Activated naive CD4-positive, alpha-beta T cell treated with anti-CD3 and anti-CD28 coated beads, Interleukin-2, amount 10 ng/mL, durations not matched to agents 7 days and 5 days (primary cell): Measurements from ENCODE around the gene ACBD5.
"Not testable (repeated sequence)": the region's sequence is repeated elsewhere in the genome, so short reads cannot be mapped to it uniquely, and the experiment has no call there.

Experiments
- CTCF ChIA-PET: fragments of 350-600 bp; sonication (Branson Sonifier 250); formaldehyde crosslinking; loops from one replicate; lab custom pipeline; 2021; ENCODE audit warnings: antibody characterized with exemption; lab: Charles Lee
- DNase-seq: peaks from one replicate; pipeline ENCODE4 v3.0.0-alpha.2; 2020
- H3K27ac Mint-ChIP-seq: one replicate; pipeline ENCODE4 v1.8.0; 2021; ENCODE audit warnings: mild to moderate bottlenecking, moderate library complexity, mixed read lengths
- H3K27me3 Mint-ChIP-seq: one replicate; pipeline ENCODE4 v1.8.0; 2021; ENCODE audit warnings: mild to moderate bottlenecking, mixed read lengths
- H3K36me3 Mint-ChIP-seq: one replicate; pipeline ENCODE4 v1.8.0; 2021; ENCODE audit warnings: mixed read lengths
- H3K4me1 Mint-ChIP-seq: one replicate; pipeline ENCODE4 v1.8.0; 2021; ENCODE audit warnings: mixed read lengths
- H3K4me3 Mint-ChIP-seq: one replicate; pipeline ENCODE4 v1.8.0; 2021; ENCODE audit warnings: mild to moderate bottlenecking, moderate library complexity, mixed read lengths
- H3K9me3 Mint-ChIP-seq: one replicate; pipeline ENCODE4 v1.8.0; 2021; ENCODE audit warnings: mixed read lengths

ACBD5 gene

DNA sequence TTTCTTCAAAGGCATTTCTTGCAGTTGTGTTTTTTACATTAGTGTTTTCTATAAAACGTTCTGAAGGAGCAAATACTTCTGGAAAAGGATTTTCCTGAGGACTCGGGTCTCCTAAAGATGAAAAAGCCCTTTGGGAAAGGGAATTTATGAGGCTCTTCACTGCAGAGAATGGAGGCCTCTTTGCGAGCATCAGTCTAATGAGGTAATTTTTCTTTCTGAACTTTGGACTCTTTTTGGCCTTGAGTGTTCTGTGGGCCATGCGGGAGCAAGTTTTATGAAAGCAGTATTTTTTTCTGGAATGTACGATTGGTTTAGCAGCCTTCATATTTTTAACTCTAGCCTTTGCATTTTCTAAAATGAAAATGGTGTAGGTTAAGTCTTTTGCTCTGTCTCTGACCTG, 6.4 kb upstream of the ACBD5 start:
- Mint-ChIP-seq H3K4me3 (no peak overlapping the region), H3K36me3 (peaks cover 7% of the 10 kb centered on the region), H3K4me1 (peaks cover 19% of the 10 kb centered on the region), H3K27ac (no peak overlapping the region), H3K9me3 (no peaks in the 10 kb centered on the region), H3K27me3 (no peaks in the 10 kb centered on the region)
- CTCF ChIA-PET = no interaction called here
- no peak for DNase-seq

DNA sequence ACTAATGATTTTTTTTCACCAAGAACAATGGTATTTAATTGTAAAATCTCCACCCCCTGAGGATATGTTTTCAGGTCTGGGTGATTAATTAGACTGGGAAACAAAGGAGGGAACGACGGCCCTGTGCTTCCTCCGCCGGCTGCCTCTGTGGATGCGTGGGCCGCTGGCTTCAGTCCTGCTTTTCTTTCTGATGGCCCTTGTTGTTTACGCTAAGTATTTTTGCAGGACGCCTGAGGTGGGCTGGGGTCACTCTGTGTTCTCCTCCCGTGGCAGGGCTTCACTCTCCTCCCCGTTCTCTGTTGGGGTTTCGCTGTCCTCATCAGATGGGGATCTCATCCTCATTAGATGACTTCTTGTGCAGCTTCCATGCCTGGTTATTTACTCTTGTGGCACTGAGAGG, 5.2 kb upstream of the ACBD5 start:
- Mint-ChIP-seq H3K4me1 (peaks cover 25% of the 10 kb centered on the region), H3K9me3 (no peaks in the 10 kb centered on the region), H3K27ac (no peak overlapping the region), H3K4me3 (no peak overlapping the region), H3K27me3 (no peaks in the 10 kb centered on the region), H3K36me3 (peaks cover 7% of the 10 kb centered on the region)
- CTCF ChIA-PET = interaction anchor here (0.6 kb wide), 1 partner anchor 9 kb away, joined by 3 read pairs; no protein-coding TSS in a partner anchor
- no peak for DNase-seq

DNA sequence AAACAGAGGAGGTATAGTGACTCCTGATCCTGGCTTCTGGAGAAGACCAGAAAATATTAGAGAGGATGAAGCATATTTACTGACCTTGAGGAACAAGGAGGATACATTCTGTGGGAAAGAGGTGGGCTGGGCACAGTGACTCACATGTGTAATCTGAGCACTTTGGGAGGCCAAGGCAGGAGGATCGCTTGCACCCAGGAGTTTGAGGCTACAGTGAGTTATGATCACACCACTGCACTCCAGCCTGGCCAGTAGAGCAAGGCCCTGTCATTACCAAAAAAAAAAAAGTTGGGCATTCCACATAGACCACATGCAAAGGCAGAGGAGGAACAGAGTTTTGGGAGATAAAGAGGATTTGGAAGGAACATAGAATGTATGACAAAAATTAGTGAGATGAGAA, 4.4 kb upstream of the ACBD5 start:
- DNase-seq = no peak
- Mint-ChIP-seq H3K9me3 (no peaks in the 10 kb centered on the region), H3K27ac (no peak overlapping the region), H3K4me1 (peaks cover 25% of the 10 kb centered on the region), H3K4me3 (no peak overlapping the region), H3K27me3 (no peaks in the 10 kb centered on the region), H3K36me3 (peaks cover 7% of the 10 kb centered on the region)
- CTCF ChIA-PET = no interaction called here

DNA sequence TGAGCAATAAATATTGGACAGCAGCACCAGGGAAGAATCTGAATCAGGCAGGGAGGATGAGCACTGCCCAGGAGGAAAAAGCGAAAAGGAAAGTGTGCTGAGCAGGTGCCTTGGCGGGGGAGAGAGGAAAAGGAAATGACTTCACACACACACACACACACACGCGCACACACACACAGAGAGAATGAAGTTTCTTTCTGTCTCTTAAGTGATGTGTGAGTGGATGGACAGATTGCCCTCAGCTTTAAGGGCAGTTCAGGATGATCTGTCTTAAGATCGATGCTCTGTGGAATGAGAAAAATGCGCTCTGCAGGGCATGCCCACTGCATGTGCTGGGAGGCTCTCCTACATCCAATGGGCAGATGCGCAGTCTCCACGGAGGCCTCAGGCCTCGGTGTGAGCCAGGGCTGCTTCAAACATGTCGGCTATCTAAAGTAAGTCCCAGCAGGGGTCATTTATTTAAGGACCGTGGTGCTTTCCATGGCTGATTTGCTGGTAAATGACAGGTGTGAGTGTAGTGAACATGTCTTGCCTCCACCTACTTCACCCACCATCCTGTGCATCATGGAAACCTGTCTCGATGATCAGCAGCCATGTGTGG, 2.5 kb upstream of the ACBD5 start:
- peak overlapping the region; percentile 87 for H3K4me3 Mint-ChIP-seq
- peaks cover 36% of the 10 kb centered on the region for H3K4me1 Mint-ChIP-seq
- H3K9me3 Mint-ChIP-seq = no peaks in the 10 kb centered on the region
- no peaks in the 10 kb centered on the region for H3K27me3 Mint-ChIP-seq
- CTCF ChIA-PET = interaction anchor here (1.8 kb wide), 1 partner anchor 9 kb away, joined by 9 read pairs; no protein-coding TSS in a partner anchor
- DNase-seq = peak; percentile 82
- peak overlapping the region; percentile 100 for H3K27ac Mint-ChIP-seq
- peaks cover 9% of the 10 kb centered on the region for H3K36me3 Mint-ChIP-seq

DNA sequence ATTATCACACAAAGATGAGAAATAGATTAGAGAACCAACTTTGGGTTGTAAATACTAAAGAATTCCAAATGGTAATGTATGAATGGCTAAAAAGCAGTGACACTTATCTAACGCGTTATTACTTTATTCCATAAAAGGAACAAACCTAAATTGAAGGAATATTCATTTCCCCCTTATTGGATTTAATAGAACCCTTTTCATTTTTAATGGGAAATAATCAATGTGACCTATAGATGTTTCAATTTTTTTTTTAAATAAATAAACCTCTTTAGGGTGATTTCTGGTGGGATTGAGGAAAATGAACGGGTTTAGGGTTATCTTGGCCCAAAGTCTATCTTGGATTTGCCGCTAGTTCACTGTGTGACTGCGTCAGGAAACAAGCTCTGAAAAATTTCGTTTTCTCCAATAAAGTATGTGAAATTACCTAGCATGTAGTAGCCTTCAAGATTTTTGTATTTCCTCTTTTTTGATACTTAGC, 1.9 kb upstream of the ACBD5 start:
- CTCF ChIA-PET = interaction anchor here (1.1 to 1.8 kb wide), 2 partner anchors 8 to 10 kb away, joined by 4 to 9 read pairs; no protein-coding TSS in a partner anchor
- peak overlapping the region; percentile 100 for H3K27ac Mint-ChIP-seq
- H3K27me3 Mint-ChIP-seq = no peaks in the 10 kb centered on the region
- H3K4me1 Mint-ChIP-seq = peaks cover 37% of the 10 kb centered on the region
- DNase-seq = no peak
- H3K36me3 Mint-ChIP-seq = peaks cover 9% of the 10 kb centered on the region
- peak overlapping the region; percentile 87 for H3K4me3 Mint-ChIP-seq
- H3K9me3 Mint-ChIP-seq = no peaks in the 10 kb centered on the region

DNA sequence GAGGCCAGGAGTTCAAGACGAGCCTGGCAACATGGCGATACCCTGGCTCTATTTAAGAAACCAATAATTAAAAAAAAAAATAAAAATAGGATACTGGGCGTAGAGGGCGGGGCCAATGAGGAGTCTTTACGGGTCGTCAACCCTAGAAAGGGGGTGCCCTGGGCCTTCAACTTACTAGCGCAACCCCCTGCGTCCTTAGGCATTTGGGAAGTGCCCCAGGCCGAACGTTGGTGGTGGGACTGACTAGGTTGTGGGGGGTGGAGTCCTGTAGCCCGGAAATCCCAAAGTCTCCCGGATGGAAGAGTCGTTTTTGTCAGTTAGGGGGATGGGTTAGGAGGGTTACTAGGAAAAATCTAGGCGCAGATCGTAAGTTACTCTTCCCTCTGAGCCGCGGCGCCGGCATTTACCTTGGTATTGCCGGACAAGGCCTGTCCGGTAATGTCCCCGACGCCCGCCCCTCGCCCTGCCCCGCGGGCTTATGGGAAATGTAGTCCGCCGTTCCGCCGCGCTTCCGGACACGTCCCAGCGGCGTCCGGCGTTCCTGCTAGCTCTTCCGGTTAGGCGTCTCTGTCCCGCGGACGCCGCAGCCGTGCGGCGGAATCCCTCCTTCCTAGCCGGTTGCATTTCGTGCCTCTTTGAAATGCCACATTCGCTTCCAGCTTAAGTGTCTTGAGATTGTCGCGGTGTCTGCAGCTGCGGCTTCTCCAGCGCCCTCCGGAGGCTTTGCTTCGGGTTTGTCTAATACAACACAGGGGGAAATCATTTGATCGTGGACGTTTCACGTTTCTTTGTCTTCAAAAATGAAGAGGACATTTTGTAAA, 1.3 kb upstream of the ACBD5 start:
- peak overlapping the region; percentile 100 for H3K27ac Mint-ChIP-seq

DNA sequence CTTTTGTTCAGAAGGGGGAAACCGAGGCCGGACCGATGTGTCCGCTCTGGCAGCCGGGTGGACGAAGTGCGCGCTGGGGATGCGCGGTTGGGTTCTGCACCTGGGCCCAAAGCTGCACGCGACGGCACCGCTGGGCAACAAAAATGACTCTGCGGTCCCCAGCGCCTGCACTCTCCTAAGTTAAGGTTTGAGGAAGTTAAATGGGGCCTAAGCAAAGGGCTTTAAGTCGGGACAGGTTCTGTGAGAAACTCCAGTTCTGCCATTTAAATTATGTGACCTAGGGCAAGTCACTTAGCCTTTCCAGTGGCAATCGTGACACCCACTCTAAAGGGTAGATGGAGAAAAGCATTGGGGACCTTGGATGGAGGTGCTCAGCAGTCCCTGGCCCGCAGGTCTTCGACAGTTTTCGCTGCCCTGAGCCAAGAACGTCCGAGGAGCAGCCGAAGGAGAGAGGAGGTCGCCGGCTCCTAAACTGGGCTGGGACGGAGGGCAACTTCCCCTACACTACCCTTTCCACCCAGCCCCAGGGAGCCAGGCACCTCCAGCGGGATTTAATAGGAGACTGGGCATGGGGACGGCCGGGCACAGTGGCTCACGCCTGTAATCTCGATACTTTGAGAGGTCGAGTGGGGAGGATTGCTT, 534 bp upstream of the ACBD5 start:
- H3K36me3 Mint-ChIP-seq = peaks cover 9% of the 10 kb centered on the region
- H3K4me1 Mint-ChIP-seq = peaks cover 37% of the 10 kb centered on the region
- peak overlapping the region; percentile 100 for H3K27ac Mint-ChIP-seq
- H3K9me3 Mint-ChIP-seq = no peaks in the 10 kb centered on the region
- H3K4me3 Mint-ChIP-seq = peak overlapping the region; percentile 87
- no peak for DNase-seq
- CTCF ChIA-PET = no interaction called here
- no peaks in the 10 kb centered on the region for H3K27me3 Mint-ChIP-seq

More for the DNA sequence above, 1.3 kb upstream of the ACBD5 start:
- CTCF ChIA-PET = interaction anchor here (1.1 kb wide), 1 partner anchor 9 kb away, joined by 4 read pairs; no protein-coding TSS in a partner anchor
- Mint-ChIP-seq H3K9me3 (no peaks in the 10 kb centered on the region), H3K4me1 (peaks cover 37% of the 10 kb centered on the region), H3K4me3 (peak overlapping the region; percentile 87), H3K36me3 (peaks cover 9% of the 10 kb centered on the region), H3K27me3 (no peaks in the 10 kb centered on the region)
- peak; percentile 90 for DNase-seq

DNA sequence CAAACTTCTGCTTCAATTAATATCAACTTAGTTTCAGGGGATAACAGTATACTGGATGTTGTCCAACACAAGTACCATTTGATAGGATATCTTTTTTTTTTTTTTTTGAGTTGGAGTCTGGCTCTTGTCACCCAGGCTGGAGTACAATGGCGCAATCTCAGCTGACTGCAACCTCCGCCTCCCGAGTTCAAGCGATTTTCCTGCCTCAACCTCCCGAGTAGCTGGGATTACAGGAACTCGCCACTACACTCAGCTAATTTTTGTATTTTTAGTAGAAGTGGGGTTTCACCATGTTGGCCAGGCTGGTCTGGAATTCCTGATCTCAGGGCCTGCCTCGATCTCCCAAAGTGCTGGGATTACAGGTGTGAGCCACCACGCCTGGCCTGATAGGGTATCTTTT, 3.1 kb downstream of the ACBD5 start:
- DNase-seq, H3K27ac Mint-ChIP-seq, H3K4me3 Mint-ChIP-seq, H3K9me3 Mint-ChIP-seq, H3K27me3 Mint-ChIP-seq: not testable (repeated sequence)
- H3K36me3 Mint-ChIP-seq = peaks cover 12% of the 10 kb centered on the region
- H3K4me1 Mint-ChIP-seq = peaks cover 18% of the 10 kb centered on the region
- CTCF ChIA-PET = interaction anchor here (4.1 kb wide), 1 partner anchor 13 kb away, joined by 25 read pairs; no protein-coding TSS in a partner anchor

DNA sequence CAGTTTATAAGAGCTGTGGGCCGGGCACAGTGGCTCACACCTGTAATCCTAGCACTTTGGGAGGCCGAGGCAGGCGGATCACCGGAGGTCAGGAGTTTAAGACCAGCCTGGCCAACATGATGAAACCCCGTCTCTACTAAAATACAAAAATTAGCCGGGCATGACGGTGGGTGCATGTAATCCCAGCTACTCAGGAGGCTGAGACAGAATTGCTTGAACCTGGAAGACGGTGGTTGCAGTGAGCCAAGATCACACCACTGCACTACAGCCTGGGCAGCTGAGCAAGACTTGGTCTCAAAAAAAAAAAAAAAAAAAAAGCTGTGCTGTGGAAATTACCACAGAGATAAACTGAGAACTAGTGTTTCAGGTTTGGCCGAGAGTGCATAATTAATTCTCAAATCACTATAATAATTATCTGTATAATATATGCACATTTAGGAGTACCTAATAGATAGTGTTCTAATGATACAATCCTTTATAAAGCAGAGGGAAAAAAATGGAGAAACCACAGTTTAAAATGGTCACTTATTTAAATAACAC, 3.9 kb downstream of the ACBD5 start:
- H3K27me3 Mint-ChIP-seq, H3K27ac Mint-ChIP-seq, H3K9me3 Mint-ChIP-seq, H3K4me3 Mint-ChIP-seq, DNase-seq: not testable (repeated sequence)
- CTCF ChIA-PET = interaction anchor here (0.7 to 4.1 kb wide), 3 partner anchors 9 to 17 kb away, joined by 3 to 25 read pairs (median 3); no protein-coding TSS in a partner anchor
- H3K4me1 Mint-ChIP-seq = peaks cover 18% of the 10 kb centered on the region
- peaks cover 12% of the 10 kb centered on the region for H3K36me3 Mint-ChIP-seq

DNA sequence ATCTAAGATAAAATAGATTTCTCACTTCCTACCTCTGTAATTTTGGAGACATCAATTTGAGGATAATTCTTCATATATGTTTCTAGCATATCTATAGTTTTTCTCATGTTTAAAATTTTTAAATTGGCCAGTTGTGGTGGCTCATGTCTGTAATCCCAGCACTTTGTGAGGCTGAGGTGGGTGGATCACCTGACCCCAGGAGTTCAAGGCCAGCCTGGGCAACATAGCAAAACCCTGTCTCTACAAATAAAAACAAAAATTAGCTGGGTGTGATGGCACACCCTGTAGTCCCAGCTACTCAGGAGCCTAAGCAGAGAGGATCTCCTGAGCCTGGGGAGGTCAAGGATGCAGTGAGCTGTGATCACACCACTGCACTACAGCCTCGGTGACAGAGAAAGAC, 4.9 kb downstream of the ACBD5 start:
- no peak for DNase-seq
- H3K36me3 Mint-ChIP-seq = peaks cover 18% of the 10 kb centered on the region
- H3K27ac Mint-ChIP-seq = no peak overlapping the region
- H3K4me3 Mint-ChIP-seq = no peak overlapping the region
- peaks cover 12% of the 10 kb centered on the region for H3K4me1 Mint-ChIP-seq
- no peaks in the 10 kb centered on the region for H3K9me3 Mint-ChIP-seq
- no peaks in the 10 kb centered on the region for H3K27me3 Mint-ChIP-seq
- CTCF ChIA-PET = interaction anchor here (0.5 to 4.1 kb wide), 3 partner anchors 9 to 18 kb away, joined by 3 to 25 read pairs (median 3); no protein-coding TSS in a partner anchor

DNA sequence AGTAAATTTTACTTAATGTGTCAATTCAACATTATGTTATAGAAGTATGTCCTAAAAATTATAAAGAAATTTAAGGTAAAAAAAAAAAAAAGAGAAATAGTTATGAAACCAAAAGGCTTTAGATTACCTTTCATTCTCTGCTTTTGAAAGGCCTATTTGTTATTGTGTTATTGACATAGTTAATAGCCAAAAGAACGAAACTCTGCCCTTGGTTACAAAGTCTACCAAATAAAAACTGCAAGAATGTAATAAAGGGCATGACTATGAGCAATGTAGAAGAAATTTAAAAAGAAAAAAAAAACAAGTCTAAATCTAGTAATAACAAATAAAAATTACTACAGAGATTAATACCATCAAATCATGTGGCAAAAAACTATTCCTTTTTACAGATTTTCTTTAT, 10.6 kb downstream of the ACBD5 start:
- CTCF ChIA-PET = interaction anchor here (0.7 kb wide), 1 partner anchor 30 kb away, joined by 7 read pairs; no protein-coding TSS in a partner anchor
- peaks cover 26% of the 10 kb centered on the region for H3K36me3 Mint-ChIP-seq
- DNase-seq = no peak
- H3K27me3 Mint-ChIP-seq = no peaks in the 10 kb centered on the region
- no peaks in the 10 kb centered on the region for H3K9me3 Mint-ChIP-seq
- H3K4me1 Mint-ChIP-seq = peaks cover 9% of the 10 kb centered on the region
- no peak overlapping the region for H3K27ac Mint-ChIP-seq
- no peak overlapping the region for H3K4me3 Mint-ChIP-seq

DNA sequence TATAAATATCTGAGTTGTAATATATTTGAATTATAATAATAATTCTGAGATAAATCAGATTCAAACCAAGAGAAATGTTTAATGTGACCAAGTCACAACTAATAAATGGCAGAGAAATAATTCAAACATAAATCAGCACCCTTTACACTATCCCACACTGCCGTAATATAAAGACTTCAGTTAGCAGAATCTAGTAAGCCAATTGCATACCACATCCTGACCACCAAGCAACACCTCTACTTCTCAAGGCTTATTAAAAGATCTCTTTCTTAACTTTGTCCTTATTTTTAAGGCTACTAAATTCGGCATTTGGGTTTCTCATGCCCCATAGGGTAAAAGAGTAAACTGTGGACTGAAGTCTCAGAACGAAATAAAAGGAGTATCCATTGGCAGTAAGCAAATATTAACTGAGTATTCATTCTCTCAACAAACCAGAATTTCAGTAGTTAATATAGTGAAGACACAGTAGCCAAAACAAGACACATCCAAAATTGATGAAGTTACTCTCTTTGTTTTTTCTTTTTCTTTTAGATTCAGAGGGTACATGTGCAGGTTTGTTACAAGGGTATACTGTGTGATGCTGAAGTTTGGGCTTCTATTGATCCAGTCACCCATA, 14.8 kb downstream of the ACBD5 start:
- Mint-ChIP-seq H3K27me3 (no peaks in the 10 kb centered on the region), H3K4me1 (peaks cover 9% of the 10 kb centered on the region), H3K36me3 (peaks cover 29% of the 10 kb centered on the region), H3K27ac (peak overlapping the region; percentile 19), H3K4me3 (no peak overlapping the region), H3K9me3 (no peaks in the 10 kb centered on the region)
- DNase-seq = no peak
- CTCF ChIA-PET = interaction anchor here (2.5 kb wide), 1 partner anchor 11 kb away, joined by 25 read pairs; no protein-coding TSS in a partner anchor

DNA sequence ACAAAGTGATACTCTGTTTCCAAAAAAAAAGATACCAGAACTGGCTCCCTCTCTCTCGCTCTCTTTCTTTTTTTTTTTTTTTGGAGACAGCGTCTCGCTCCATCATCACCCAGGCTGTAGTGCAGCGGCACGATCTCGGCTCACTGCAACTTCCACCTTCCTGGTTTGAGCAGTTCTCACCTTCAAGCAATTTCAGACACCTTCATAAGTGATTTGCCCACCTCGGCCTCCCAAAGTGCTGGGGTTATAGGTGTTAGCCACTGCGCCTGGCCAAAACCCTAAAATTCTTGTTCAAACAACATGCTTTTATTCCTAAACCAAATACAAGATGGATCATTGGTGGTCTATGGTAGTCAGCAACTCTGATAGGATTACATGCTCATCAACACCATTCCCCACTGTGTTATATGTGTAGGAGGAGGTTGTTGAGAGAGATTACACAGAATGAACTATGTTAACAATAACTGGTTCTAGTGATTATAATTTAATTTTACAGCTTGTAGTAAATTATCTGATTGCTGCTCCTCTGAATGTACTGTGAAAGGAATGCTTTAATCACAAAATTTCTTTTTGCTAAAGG, 15.5 kb downstream of the ACBD5 start:
- Mint-ChIP-seq H3K36me3 (peaks cover 25% of the 10 kb centered on the region), H3K27me3 (no peaks in the 10 kb centered on the region), H3K4me3 (no peak overlapping the region), H3K4me1 (peaks cover 9% of the 10 kb centered on the region), H3K27ac (no peak overlapping the region), H3K9me3 (no peaks in the 10 kb centered on the region)
- no peak for DNase-seq
- CTCF ChIA-PET = interaction anchor here (2.3 to 2.5 kb wide), 2 partner anchors 11 to 60 kb away, joined by 13 to 25 read pairs; no protein-coding TSS in a partner anchor
